LNCAP (cell line): ENCODE results near the gene SPTB.

ENCODE experiments used
- CTCF ChIP-seq: fragments of 450-650 bp; IDR thresholded peaks from 2 replicates; pipeline ENCODE4 v1.5.1; 2017; ENCODE audit warnings: mild to moderate bottlenecking

SPTB gene

GRCh38 chr14:64748521-64748920 is 131.2 kb downstream of the SPTB start:
- no peak for TF ChIP-seq CTCF

- TF ChIP-seq CTCF: no peak
Measured at GRCh38 chr14:64747327-64747726, 132.4 kb downstream of the SPTB start.

- TF ChIP-seq CTCF: no peak
Measured at GRCh38 chr14:64746298-64747250, 133.1 kb downstream of the SPTB start.

- TF ChIP-seq CTCF: no peak
Measured at GRCh38 chr14:64745511-64746091, 134.1 kb downstream of the SPTB start.

- TF ChIP-seq CTCF: no peak
Measured at GRCh38 chr14:64743061-64743460, 136.6 kb downstream of the SPTB start.

- TF ChIP-seq CTCF: no peak
Measured at GRCh38 chr14:64741961-64742360, 137.7 kb downstream of the SPTB start.

- no peak for TF ChIP-seq CTCF
Measured at GRCh38 chr14:64741200-64741599, 138.5 kb downstream of the SPTB start.
